ENCODE measurements around the gene TGIF2. TPM values are rescaled to one million over a fixed set of nuclear protein-coding genes. Genes with fewer than 3 reads are reported as not detected.

The TGIF2 gene
- total and polyA plus RNA-seq, 2 of the 4 experiments (the other 2 are of a cell fraction) = 9.7 to 12.7 TPM

GRCh38 chr20:36632147-36632486, 58.7 kb downstream of the TGIF2 start:
- Histone ChIP-seq H2AFZ (replicated peaks; ENCODE audit: low read length, poor library complexity) (no peak overlapping the region), H4K91ac (ENCODE audit: insufficient read depth, low read depth, low read length) (no peak overlapping the region), H3K27me3 (ENCODE audit: control insufficient read depth, insufficient read depth, low read length) (no peaks in the 10 kb centered on the region), H3K4me2 (ENCODE audit: low read depth, low read length) (no peak overlapping the region), H2AK5ac (ENCODE audit: low read depth, low read length) (no peak overlapping the region), H3K9ac (ENCODE audit: low read depth, low read length) (no peak overlapping the region), H3K14ac (replicated peaks; ENCODE audit: low read depth, low read length) (no peak overlapping the region), H2BK15ac (ENCODE audit: low read depth, low read length) (no peak overlapping the region), H2BK120ac (ENCODE audit: low read depth, low read length) (no peak overlapping the region), H4K8ac (ENCODE audit: low read depth in 2 of 2, low read length in 2 of 2) (no peak overlapping the region), H2BK20ac (ENCODE audit: low read depth, low read length) (no peak overlapping the region), H2BK5ac (ENCODE audit: low read depth, low read length, poor library complexity, severe bottlenecking) (no peak overlapping the region), H3K56ac (ENCODE audit: extremely low read depth, insufficient read depth, low read length) (no peak overlapping the region), H3K18ac (ENCODE audit: low read depth, low read length) (no peak overlapping the region), H3K4me1 (ENCODE audit: control insufficient read depth, insufficient read depth, low read length) (no peaks in the 10 kb centered on the region), H4K5ac (ENCODE audit: low read depth, low read length) (no peak overlapping the region), H4K20me1 (ENCODE audit: insufficient read depth, low read length) (no peaks in the 10 kb centered on the region), H3K36me3 (ENCODE audit: control insufficient read depth, insufficient read depth, low read length) (no peaks in the 10 kb centered on the region), H3K9me1 (ENCODE audit: insufficient read depth, low read length) (no peaks in the 10 kb centered on the region), H2AK9ac (replicated peaks; ENCODE audit: low read depth, low read length, poor library complexity) (no peak overlapping the region), H3K9me3 (ENCODE audit: control insufficient read depth, insufficient read depth, low read length) (no peaks in the 10 kb centered on the region), H3K4me3 (ENCODE audit: insufficient read depth, low read depth, low read length) (no peak overlapping the region), H3K4ac (ENCODE audit: low read depth, low read length) (no peak overlapping the region), H3K79me1 (ENCODE audit: low read depth in 1 of 2, low read length in 2 of 2) (no peaks in the 10 kb centered on the region), H3K23ac (ENCODE audit: low read depth, low read length) (no peak overlapping the region), H3K27ac (ENCODE audit: insufficient read depth, low read length) (no peak overlapping the region)
- in situ Hi-C loops (cut with MboI; ENCODE audit: low sequenced_read_pairs) = no loop called here
- no peak for TF ChIP-seq RFX5 (IDR thresholded peaks at IDR 0.05; ENCODE audit: low read depth, low read length)
- no peak for TF ChIP-seq RAD21 (IDR thresholded peaks at IDR 0.05; ENCODE audit: low read length)
- TF ChIP-seq CHD1 (IDR thresholded peaks at IDR 0.05; ENCODE audit: low read depth, low read length) = no peak
- TF ChIP-seq USF2 (IDR thresholded peaks at IDR 0.05; ENCODE audit: low read depth, low read length) = no peak
- TF ChIP-seq MXI1 (IDR thresholded peaks at IDR 0.05; ENCODE audit: borderline replicate concordance, low read depth, low read length) = no peak
- no peak for TF ChIP-seq FOS (IDR thresholded peaks at IDR 0.05; ENCODE audit: low read depth, low read length)
- no peak for TF ChIP-seq MAZ (IDR thresholded peaks at IDR 0.05; ENCODE audit: borderline replicate concordance, low read depth, low read length)
- no peak for TF ChIP-seq ELK1 (IDR thresholded peaks at IDR 0.05; ENCODE audit: borderline replicate concordance, low read depth, low read length)
- TF ChIP-seq MAFK (IDR thresholded peaks at IDR 0.05; ENCODE audit: low read depth, low read length) = no peak
- no peak for TF ChIP-seq SMC3 (IDR thresholded peaks at IDR 0.05; ENCODE audit: low read depth, low read length)
- TF ChIP-seq NFE2L2 (IDR thresholded peaks at IDR 0.05; ENCODE audit: low read depth, low read length) = no peak
- no CpG with 5 or more reads among the region's 3 CpGs for WGBS, 2 experiments (ENCODE audit: extremely low coverage in 2 of 2, insufficient read length in 1 of 2)
- DNase-seq (no peak), ATAC-seq (ENCODE audit: low read depth) (no peak)
- intact Hi-C loops (cut with micrococcal nuclease) = no loop called here
- dilution Hi-C loops (cut with HindIII; ENCODE audit: low sequenced_read_pairs, unreplicated experiment) = no loop called here
- BruUV-seq (replicated peaks) = no TSS peak
- CTCF ChIA-PET = no interaction called here
- POLR2A ChIA-PET (ENCODE audit: unreplicated experiment) = no interaction called here

Data from IMR-90 (cell line).